GM18498 (cell line): ENCODE measurements around the gene VSX2.

ENCODE experiments used
- ATAC-seq: cut with Tn5 transposase; IDR thresholded peaks from one replicate; pipeline ENCODE4 v1.9.1; 2021; ENCODE audit warnings: mild to moderate bottlenecking, moderate library complexity; ENCODE audit not compliant: unreplicated experiment

The VSX2 gene

DNA sequence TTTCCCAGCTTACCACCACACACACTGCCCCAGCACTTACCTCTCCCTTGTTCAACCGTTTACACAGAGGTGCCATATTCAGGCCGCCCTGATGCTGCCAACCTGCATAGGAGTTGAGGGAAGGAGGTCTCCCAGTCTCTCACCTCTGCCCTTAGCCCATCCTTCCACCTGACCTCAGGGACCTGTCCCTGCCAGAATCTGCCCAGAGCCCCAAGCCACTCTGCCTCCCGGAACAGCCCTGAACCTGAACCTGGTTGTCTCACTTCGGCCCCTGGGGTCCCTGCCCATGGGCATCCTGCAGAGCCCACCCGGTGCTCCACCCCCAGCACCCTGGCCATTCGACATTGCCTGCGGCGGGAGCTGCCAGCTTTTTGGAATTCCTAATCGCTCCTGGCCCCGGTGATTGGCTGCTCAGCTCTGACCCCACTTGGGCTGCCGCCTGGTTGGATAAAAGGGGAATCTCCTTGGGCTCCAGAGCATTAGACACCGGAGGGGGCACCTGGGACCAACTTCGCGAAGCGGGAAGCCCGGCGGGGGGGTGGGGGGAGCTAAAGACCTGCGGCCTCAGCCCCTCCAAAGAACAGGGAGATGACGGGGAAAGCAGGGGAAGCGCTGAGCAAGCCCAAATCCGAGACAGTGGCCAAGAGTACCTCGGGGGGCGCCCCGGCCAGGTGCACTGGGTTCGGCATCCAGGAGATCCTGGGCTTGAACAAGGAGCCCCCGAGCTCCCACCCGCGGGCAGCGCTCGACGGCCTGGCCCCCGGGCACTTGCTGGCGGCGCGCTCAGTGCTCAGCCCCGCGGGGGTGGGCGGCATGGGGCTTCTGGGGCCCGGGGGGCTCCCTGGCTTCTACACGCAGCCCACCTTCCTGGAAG lies at the start of gene VSX2:
Gene VSX2, plus strand, starts transcription at position 476 of the 874 bp plus-strand sequence. Its CDS starts 113 bp downstream, at position 589.
- ATAC-seq: no peak

DNA sequence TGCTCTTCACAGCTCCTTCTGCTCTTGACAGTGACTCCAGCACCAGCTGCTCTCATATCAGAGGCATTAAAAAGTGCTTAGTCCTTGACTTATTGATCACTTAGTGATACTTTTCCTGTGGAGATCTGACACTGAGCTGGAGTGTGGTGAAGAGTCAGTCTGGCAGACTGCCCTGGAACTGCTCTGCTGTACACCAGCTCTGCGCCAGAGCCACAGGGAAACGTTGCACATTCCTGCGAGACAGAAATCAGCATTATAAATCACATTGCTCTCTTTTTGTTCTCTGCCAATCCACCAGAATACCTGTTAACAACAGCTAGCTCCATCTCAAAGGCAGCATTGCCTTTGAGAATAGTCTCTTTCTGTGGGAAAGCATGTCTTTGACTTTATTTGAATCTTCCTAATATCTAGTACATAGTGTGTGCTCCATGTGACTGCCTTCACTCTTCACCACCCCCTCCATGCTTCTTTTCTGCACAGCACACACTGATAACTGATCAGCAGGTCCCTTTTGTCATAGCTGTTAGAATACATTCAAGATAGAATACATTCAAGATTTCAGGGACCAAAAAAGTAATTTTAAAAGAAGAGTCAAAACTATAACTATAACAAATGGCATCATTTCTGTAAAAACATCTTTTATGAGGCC lies 48.2 kb upstream of the VSX2 start:
- ATAC-seq: no peak

DNA sequence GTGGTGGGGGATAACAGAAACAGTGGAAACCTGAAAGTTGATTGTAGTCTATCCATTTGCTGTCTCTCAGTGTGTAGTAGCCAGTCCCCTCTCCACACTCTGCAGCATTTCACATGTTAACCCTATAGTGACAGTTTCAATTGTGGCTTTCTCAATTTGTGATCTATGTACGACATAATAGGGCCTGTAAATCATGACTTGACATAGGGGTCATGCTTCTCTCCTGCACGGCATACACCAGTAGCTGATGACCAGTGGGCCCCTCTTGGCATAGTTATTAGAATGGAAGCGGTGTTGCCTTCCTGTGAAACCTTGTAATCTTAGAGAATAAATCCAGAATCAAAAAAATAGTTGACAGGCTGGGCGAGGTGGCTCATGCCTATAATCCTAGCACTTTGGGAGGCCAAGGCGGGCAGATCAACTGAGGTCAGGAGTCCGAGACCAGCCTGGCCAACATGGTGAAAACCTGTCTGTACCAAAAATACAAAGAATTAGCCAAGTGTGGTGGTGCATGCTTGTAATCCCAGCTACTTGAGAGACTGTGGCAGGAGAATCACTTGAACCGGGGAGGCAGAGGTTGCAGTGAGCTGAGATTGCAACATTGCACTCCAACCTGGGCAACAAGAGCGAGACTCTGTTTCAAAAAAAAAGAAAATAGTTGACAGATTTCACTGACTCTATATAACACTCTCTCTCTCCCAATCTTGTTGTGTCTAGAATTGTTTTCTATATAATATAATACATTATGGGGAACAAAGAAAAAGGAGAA lies 44.6 kb upstream of the VSX2 start:
- no peak for ATAC-seq

DNA sequence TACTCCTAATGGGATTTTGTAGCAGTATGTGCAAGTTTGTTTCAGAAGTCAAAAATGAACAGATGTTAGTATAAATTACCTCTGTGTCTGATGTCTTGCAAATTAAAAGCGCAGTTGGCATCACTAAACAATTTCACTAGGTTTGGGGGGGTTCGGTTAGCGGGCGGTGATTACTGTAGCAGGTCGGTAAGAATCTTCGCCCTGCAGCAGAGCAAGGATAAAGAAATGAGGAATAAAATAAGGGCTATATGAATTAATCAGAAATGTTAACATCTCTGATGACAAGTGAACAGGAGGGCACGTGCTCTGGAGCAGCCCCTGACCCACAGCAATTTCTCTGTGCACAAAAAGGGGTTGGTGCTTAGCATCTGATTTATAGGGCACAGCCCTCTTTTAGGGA lies 43.6 kb upstream of the VSX2 start:
- no peak for ATAC-seq

DNA sequence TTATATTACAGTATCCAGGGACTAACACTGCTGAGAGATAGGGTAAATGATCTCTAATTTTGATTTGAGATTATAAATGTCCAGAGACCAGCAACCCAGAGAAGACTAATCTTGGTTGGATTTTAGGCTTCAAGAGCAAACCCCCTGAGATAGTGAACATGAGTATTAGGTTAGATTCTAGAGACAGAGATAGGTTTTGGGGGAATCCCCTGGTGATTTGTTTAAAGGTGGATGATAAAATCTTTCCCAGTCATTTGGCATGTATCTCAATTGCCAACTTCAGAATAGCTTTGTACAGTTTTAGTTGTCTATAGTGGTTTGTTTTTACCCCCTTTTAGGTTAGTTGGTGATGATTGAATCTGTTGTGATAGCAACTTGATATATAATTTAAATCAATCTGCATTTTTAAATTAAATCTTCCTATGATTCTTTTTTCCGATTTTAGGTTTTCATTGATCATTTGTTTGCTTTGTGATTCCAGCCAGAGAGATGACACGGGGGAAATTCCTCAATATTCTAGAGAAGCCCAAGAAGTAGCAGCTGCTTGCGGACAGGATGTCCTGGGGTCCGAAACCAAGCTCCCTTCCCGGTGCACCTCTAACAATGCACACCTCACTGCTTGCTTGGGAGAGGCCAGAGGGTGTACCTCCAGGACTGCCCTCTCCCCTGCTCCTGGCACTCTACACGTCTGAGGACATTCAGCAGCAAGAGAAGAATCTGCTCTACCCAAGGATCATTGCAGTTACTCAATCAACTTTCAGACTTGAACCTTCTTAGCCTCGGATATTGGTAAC lies 40.6 kb upstream of the VSX2 start:
- no peak for ATAC-seq

DNA sequence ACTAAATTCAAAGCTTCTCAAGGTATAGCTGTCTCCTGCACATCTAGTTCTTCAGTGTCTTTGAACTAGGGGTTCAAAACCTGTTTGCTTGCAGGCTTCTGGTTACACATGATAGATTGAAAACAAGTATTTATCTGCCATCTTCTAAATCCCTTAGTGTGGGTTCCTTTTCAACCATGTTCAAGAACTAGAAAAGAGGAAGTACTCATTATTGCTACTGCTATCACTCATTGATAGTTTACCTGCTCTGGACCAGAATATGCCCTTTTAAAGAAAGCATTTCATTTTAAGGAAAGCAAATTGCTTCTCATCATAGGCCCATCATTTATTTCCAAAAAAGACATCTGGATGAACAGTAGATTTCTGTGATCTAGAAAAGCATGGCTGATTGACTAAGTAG lies 37.1 kb upstream of the VSX2 start:
- no peak for ATAC-seq

DNA sequence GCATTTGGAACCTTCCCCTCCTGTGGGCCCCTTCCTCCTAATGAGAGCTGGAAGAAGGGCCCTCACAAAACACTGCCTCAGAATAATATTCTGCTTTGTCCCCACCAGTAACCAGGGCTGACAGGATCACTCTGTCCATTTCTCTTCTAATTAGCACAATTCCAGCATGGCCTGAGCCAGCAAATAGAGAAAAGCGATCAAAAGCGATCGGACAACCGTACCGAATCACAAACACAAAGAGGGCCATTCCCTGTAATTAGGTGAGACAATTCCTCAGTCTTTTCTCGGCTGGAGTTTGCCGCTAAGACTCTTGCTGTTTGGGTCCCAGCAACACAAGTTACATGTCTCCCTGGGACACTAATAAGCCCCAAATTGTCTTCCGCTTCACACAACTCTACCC lies 35.6 kb upstream of the VSX2 start:
- no peak for ATAC-seq

DNA sequence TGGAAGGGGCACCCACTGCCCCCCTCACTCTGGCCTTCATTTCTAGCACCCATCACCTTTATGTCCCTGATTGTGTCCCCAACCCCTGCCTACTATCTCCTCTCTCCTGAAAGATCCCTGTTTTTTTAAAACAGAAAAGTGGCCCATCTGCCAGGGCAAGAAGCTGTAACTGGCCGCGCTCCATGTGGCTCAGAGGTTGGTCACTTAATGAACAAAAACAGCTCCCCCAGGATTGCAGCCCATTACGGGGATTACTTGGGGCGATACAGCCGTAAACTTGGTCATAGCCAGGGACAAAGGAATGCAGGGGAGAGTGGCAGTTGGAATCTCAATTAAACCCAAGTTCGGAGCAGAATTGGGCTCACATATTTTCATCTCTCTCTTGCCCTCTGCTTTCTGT lies 34.8 kb upstream of the VSX2 start:
- ATAC-seq: no peak

DNA sequence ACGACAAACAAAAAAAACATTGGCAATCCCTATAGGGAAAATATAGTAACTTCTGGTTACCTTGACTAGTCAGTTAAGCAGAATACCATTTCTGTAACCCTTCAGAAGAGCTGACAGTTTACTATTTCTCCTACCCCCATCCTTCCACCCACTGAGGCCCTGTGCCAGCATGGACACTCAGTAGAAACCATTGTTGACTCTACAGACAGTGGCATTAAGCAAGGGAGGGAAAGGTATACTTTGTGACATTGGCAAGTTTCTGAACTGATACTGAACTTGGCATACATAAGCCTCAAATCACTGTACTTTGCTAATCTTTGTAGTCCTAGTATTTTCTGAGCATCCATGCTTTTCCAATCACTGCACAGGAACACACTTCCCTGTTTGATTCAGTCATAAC lies 33.4 kb upstream of the VSX2 start:
- ATAC-seq: no peak

DNA sequence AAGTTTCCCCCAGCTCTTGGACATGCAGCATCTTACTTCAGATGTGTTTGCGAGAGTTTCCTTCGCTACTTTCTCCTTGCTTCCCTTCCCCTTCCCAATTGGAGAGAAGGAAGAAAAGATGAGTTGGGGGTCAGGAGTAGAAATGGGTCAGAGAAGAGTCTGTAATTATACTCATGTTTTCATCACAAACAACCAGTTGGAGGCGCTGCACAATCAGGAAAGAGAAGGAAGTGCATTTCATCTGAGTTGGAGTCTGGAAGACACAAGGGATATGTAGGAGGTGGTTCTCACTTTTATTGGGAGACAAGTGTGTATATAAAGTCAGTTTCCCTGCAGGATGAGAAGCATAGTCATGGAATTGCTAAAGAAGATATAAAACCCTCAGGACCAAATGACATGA lies 31.3 kb upstream of the VSX2 start:
- no peak for ATAC-seq

DNA sequence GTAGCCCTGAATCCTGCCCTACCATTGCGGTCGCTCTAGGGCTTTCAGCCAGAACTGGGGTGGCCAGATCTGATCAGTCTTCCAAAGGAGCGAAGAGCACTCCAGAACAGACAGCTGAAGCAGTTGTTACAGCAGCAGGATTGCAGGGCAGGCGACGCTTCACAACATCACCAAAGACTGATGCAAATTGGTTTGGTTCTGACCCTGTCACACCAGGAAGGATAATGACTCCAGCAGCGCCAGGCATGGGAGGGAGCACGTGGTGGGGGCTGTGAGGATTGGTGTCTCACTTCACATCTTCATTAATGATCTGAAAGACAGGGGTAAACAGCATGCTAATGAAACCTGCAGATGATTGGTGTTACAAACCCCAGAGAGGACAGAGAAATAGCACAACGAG lies 30.6 kb upstream of the VSX2 start:
- no peak for ATAC-seq

DNA sequence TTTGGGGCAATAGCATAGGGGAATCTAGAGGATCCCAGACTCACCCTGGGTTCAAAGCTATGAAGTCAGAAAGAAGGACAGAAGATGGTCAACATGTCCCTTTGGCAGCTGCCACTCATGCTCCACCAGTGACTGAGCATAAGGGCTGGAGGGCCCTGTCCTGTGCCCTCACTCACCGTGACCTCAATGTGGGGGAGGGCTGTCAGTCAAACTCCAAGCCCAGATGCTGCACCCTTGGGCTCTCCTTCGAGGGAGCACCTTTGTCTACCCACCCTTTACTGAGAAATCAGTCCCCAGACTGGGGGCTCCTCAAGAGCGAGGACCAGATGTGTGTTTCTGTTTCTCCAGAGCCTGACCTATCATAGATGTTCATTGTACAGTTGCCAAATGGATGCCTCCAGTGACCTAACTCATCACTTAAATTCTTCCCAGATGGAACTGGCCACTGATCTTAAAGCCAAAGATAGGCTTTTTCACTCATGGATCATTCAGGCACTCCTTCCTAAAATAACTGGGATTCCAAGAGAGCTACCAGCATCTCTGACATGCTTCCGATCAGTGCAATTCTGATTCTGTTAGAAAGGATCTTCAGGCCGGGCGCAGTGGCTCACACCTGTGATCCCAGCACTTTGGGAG lies 27.2 kb upstream of the VSX2 start:
- no peak for ATAC-seq

DNA sequence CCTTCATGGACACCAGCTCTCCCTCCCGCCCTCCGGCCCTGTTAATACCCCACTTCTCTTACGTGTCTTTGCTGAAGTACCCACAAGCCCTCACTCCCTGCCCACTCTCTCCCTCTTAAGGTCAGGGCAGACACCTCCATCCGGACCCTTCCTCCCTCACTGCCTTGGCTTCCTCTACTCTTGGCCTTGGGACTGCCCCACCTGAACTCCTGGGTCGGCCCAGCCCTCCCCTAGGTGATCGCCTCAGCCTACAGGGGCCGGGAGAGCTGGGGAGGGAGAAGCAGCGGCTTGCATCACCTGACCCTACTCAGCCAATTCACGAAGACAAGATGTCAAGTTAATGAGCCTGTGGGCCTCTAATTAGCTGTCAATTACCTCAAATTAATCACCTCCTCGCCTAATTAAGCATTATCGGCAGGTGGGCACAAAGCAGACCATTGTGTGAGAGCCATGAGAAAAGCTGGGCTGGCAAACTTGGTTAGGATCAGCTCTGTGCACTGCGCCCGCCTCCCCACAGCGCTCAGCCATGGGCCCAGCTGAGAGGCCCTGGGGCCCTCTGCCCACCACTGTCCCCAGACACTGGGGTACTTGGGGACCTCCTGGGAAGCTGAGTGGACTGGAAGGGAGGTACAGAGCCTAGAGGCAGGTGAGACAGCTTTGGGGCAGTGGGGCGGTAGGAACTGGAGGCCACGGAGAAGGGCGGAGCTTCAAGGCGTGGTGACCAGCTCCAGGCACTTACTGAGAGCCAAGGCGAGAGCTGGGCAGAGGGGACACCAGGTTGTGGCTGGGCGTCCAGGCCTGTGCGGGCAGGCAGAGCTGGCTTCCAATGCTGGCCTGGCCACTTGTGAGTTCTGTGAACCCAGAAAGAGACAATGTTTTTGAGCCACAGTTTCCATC lies 25.1 kb upstream of the VSX2 start:
- no peak for ATAC-seq

DNA sequence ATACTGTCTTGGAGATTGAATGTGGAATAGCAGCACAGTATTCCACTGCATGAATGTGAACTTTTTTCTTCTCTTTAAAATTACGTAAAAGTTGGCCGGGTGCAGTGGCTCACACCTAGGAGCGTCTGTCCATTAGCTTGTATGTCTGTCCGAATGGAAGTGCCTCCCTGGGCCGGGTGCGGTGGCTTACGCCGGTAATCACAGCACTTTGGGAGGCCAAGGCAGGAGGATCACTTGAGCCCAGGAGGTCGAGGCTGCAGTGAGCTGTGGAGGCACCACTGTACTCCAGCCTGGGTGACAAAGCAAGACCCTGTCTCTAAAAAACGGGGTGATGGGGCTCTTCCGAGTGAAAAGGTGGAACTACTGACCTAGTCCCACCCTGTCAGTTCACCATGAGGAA lies 22.6 kb upstream of the VSX2 start:
- ATAC-seq: no peak

DNA sequence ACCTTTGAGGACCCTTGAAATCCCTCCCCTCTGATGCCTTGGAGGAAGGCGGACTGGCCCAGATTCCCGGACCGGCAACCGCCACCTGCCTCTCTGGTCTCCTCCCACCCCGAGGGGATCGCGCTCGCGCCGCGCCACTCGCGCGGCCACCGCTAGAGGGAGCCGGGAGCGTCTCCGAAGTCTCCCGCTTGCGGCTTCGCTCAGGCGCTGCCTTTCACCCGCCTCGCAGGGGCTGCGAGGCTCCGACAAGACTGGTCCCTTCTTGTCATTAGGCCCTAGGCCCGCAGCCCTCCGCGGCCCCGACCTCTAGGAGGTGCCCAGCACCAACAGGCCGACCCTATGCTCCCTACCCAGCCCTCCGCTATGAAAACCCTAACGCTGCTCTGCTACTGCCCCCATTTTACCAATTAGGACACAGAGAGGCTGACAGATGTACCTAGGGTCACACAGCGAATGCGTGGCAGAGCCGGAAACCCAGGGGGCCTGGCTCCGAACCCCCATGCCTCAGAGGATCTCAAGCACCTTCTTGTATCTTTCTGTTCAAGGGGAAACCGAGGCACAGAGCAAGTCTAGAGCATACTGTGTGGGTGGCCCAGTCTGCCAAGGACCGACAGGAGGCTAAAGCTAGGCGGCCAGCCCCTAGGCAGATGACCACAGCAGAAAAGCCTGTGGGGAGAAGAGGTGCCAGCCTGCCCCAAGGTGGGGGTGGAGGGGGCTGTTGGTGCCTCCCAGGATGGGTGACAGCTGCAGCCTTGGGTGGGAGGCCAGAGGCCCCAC lies 21.4 kb upstream of the VSX2 start:
- peak; percentile 67 for ATAC-seq

DNA sequence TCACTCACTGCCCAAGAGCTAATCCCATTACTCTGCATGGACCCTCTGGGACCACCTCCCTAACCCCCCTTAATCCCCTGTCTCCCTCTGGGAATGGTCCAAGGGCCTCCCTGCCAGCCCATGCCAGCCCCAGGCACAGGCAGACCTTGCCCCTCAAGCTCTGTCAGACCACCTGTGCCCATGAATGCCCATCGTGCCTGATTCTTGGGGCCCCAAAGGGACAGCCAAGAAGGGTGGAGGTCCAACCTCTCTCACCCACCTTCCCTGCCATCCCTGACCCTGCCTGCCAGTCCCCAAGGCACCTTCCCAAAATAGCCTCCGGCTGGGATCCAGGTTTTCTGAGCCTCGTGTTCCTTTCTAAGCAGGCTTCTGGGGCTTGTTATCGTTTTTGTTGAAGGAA lies 20.8 kb upstream of the VSX2 start:
- no peak for ATAC-seq

DNA sequence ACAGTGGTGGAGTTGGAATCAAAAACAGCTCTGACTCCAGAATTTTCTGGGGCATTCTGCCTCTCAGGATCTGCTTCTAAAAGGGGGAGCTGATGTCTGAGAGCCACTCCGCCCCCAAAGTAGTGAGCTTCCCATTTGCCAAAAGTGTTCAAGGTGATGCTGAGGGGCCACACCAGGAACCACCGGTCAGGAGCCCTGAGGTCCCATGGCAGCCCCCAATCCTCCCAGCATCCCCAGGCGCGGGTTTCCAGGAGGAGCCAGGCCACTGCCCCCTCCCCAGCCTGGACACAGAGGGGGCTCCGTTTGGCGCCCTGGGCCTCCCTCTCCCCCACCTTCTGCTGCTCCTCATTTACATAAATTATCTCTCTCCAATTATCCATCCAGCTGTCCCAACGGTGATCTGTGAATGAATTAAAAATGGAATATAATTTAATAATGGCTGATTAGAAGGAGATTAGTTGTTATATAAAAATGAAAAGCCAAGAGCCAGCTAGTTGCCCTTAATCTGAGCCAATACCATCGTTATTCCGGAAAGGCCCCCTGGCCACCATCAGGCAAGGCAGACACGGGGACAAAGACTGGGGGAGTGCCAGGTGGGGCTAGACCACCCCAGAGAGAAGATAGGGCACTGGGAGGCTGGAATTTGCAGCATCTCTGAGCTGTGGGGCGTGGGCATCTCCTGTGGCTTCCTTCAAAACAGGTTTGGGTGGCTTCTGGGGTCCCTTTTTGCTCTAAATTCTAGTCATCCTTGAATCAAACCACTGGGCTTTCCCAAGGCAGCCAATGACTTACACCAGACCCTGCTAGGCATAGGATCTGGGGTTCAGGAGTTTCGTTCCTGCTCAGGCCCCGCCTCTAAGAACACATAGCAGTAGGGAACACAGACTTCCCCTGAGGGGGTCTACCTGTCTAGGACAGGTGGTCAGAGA lies 19.7 kb upstream of the VSX2 start:
- ATAC-seq: no peak

DNA sequence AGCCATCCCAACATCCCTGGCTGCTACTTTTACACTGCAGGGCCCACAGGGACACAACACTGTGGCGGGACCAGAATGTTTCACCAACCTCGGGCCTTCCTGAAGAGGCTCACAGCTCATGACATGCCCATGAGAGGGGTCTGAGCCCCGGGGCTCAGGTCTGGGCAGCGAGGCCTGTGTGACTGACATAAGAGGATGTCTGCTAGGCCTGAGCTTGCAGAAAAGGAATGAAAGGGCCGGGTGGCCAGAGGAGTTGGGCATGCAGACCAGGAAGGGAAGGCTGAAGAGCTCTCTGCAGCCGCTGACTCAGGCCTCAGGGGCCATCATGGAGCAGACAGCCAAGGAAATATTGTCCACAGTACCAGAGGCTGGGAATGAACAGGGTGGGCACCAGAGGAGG lies 18.3 kb upstream of the VSX2 start:
- ATAC-seq: no peak
